HepG2 (cell line): ENCODE results near the gene PLEKHM2. TPM values are rescaled to one million over a fixed set of nuclear protein-coding genes. Genes with fewer than 3 reads are reported as not detected.

Experiments used
- ATF2 ChIP-seq: sonication (generic); formaldehyde crosslinking; IDR thresholded peaks from 2 replicates; pipeline ENCODE4 v1.4.0; 2020; ENCODE audit warnings: missing genetic modification reagents
- CENPX ChIP-seq: sonication (generic); formaldehyde crosslinking; IDR thresholded peaks from 2 replicates; pipeline ENCODE4 v1.9.0; 2021; ENCODE audit warnings: mild to moderate bottlenecking, missing genetic modification reagents, moderate library complexity
- CHD2 ChIP-seq: IDR thresholded peaks from 2 replicates; pipeline ENCODE4 v1.6.1; 2011; ENCODE audit warnings: low read depth, low read length, improper control_type of control experiment
- GPN1 ChIP-seq: sonication (generic); formaldehyde crosslinking; IDR thresholded peaks from 2 replicates; pipeline ENCODE4 v1.5.1; 2020; ENCODE audit warnings: missing genetic modification reagents, borderline replicate concordance
- IRF2 ChIP-seq: IDR thresholded peaks from 2 replicates; pipeline ENCODE4 v1.6.1; 2018; ENCODE audit warnings: missing genetic modification reagents, missing compliant biosample characterization
- KLF11 ChIP-seq: IDR thresholded peaks from 2 replicates; pipeline ENCODE4 v1.6.1; 2016; ENCODE audit warnings: missing compliant biosample characterization
- MTF1 ChIP-seq: sonication (generic); formaldehyde crosslinking; IDR thresholded peaks from 2 replicates; pipeline ENCODE4 v1.5.0; 2020; ENCODE audit warnings: missing genetic modification reagents
- MYNN ChIP-seq: sonication (generic); formaldehyde crosslinking; IDR thresholded peaks from 2 replicates; pipeline ENCODE4 v1.4.0; 2020; ENCODE audit warnings: mild to moderate bottlenecking, low read depth, missing genetic modification reagents
- PRDM15 ChIP-seq: sonication (generic); formaldehyde crosslinking; IDR thresholded peaks from 2 replicates; pipeline ENCODE4 v1.4.0; 2020; ENCODE audit warnings: missing genetic modification reagents
- RARG ChIP-seq: sonication (generic); formaldehyde crosslinking; IDR thresholded peaks from 2 replicates; pipeline ENCODE4 v1.4.0; 2020; ENCODE audit warnings: low read depth, mild to moderate bottlenecking, missing genetic modification reagents
- SP1 ChIP-seq, 2 experiments: fragments of 450-650 bp in 1 of 2; sonication (generic) in 1 of 2; formaldehyde crosslinking in 1 of 2; IDR thresholded peaks; 2 replicates each; pipeline versions ENCODE4 v1.4.0 to v1.6.1; 2016 to 2020; ENCODE audit warnings: missing genetic modification reagents in 1 of 2
- TIGD3 ChIP-seq: sonication (generic); formaldehyde crosslinking; IDR thresholded peaks from 2 replicates; pipeline ENCODE4 v1.5.1; 2020; ENCODE audit warnings: mild to moderate bottlenecking, missing genetic modification reagents, borderline replicate concordance
- ZKSCAN5 ChIP-seq: sonication (generic); formaldehyde crosslinking; IDR thresholded peaks from 2 replicates; pipeline ENCODE4 v1.5.1; 2020; ENCODE audit warnings: mild to moderate bottlenecking, missing genetic modification reagents
- ZNF501 ChIP-seq: sonication (generic); formaldehyde crosslinking; IDR thresholded peaks from 2 replicates; pipeline ENCODE4 v1.5.1; 2020; ENCODE audit warnings: mild to moderate bottlenecking, moderate library complexity, missing genetic modification reagents
- ZNF777 ChIP-seq: sonication (generic); formaldehyde crosslinking; IDR thresholded peaks from 2 replicates; pipeline ENCODE4 v1.4.0; 2020; ENCODE audit warnings: missing genetic modification reagents
- polyA plus RNA-seq, 8 experiments: library from polyadenylated mRNA; depleted of rRNA in 3 of 8; stranded (reverse) in 7 of 8; unstranded in 1 of 8; fragments of >200 nt; fragmentation: Illumina TruSeq in 4 of 8; extraction: Trizol in 4 of 8; gene quantifications; 2 replicates each; pipeline versions ENCODE4 v1.2.1 to v1.2.3, GENCODE V29; 2011 to 2016; ENCODE audit warnings: low read depth in 4 of 8, missing spikeins in 1 of 8, mixed read lengths in 1 of 8; ENCODE audit not compliant: insufficient read depth in 1 of 8
- total RNA-seq, 5 experiments: library from RNA; depleted of rRNA; stranded (reverse); fragments of >200 nt; fragmentation: Illumina TruSeq; extraction: Trizol; gene quantifications; 2 replicates each; pipeline ENCODE4 v1.2.3, GENCODE V29; 2016; ENCODE audit warnings: low read depth in 1 of 5
- TF ChIP-seq, protein P1 (sequence below): sonication (generic); formaldehyde crosslinking; IDR thresholded peaks from 2 replicates; pipeline ENCODE4 v1.5.1; 2020; ENCODE audit warnings: mild to moderate bottlenecking, missing genetic modification reagents, moderate library complexity
- TF ChIP-seq, protein P2 (sequence below), 2 experiments: sonication (generic) in 1 of 2; formaldehyde crosslinking in 1 of 2; IDR thresholded peaks; 2 replicates each; pipeline versions ENCODE4 v1.4.0 to v1.6.1; 2018 to 2020; ENCODE audit warnings: missing genetic modification reagents in 2 of 2, borderline replicate concordance in 1 of 2, low read depth in 1 of 2, mild to moderate bottlenecking in 1 of 2, missing biosample characterization in 1 of 2

PLEKHM2 gene
- total and polyA plus RNA-seq, 2 of the 13 experiments (the other 11 are each of a cell fraction or from before 2014, with no cell fraction given): 16.5 to 27.3 TPM

GRCh38 chr1:15740924-15741850 lies 57.1 kb downstream of the PLEKHM2 start (continued):
- no peak for TF ChIP-seq CENPX
- TF ChIP-seq RARG (CRISPR knock-in tag): no peak
- TF ChIP-seq ZKSCAN5 (CRISPR knock-in tag): no peak
- TF ChIP-seq, protein P1, sequence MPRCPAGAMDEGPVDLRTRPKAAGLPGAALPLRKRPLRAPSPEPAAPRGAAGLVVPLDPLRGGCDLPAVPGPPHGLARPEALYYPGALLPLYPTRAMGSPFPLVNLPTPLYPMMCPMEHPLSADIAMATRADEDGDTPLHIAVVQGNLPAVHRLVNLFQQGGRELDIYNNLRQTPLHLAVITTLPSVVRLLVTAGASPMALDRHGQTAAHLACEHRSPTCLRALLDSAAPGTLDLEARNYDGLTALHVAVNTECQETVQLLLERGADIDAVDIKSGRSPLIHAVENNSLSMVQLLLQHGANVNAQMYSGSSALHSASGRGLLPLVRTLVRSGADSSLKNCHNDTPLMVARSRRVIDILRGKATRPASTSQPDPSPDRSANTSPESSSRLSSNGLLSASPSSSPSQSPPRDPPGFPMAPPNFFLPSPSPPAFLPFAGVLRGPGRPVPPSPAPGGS: no peak
- TF ChIP-seq ATF2 (CRISPR knock-in tag): peak; percentile 50; the same call in 1 of the 2 replicates
- TF ChIP-seq TIGD3: no peak
- TF ChIP-seq KLF11: no peak
- TF ChIP-seq ZNF501 (CRISPR knock-in tag): peak; percentile 27; the same call in 1 of the 2 replicates
- no peak for TF ChIP-seq CHD2
- no peak for TF ChIP-seq SP1 (IDR thresholded peaks at IDR 0.05)
- TF ChIP-seq SP1 (CRISPR knock-in tag; IDR thresholded peaks at IDR 0.05): peak; percentile 42; the same call in 1 of the 2 replicates
- TF ChIP-seq, protein P2, sequence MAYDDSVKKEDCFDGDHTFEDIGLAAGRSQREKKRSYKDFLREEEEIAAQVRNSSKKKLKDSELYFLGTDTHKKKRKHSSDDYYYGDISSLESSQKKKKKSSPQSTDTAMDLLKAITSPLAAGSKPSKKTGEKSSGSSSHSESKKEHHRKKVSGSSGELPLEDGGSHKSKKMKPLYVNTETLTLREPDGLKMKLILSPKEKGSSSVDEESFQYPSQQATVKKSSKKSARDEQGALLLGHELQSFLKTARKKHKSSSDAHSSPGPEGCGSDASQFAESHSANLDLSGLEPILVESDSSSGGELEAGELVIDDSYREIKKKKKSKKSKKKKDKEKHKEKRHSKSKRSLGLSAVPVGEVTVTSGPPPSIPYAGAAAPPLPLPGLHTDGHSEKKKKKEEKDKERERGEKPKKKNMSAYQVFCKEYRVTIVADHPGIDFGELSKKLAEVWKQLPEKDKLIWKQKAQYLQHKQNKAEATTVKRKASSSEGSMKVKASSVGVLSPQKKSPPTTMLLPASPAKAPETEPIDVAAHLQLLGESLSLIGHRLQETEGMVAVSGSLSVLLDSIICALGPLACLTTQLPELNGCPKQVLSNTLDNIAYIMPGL (CRISPR knock-in tag; IDR thresholded peaks at IDR 0.05; ENCODE audit: borderline replicate concordance in 1 of 2, low read depth in 1 of 2): peak; percentile 76 to 86
- TF ChIP-seq ZNF777 (CRISPR knock-in tag): no peak
- peak; percentile 56; the same call in 1 of the 2 replicates for TF ChIP-seq IRF2
- TF ChIP-seq PRDM15: no peak
- TF ChIP-seq GPN1: no peak
- TF ChIP-seq MTF1 (CRISPR knock-in tag): no peak
- no peak for TF ChIP-seq MYNN
